ENCODE measurements around the gene ZNF692. TPM values are rescaled to one million over a fixed set of nuclear protein-coding genes. Genes with fewer than 3 reads are reported as not detected.

The ZNF692 gene
- total and polyA plus RNA-seq, 2 of the 13 experiments (the other 11 are each of a cell fraction or from before 2014, with no cell fraction given), result 27.3 to 45.8 TPM

DNA sequence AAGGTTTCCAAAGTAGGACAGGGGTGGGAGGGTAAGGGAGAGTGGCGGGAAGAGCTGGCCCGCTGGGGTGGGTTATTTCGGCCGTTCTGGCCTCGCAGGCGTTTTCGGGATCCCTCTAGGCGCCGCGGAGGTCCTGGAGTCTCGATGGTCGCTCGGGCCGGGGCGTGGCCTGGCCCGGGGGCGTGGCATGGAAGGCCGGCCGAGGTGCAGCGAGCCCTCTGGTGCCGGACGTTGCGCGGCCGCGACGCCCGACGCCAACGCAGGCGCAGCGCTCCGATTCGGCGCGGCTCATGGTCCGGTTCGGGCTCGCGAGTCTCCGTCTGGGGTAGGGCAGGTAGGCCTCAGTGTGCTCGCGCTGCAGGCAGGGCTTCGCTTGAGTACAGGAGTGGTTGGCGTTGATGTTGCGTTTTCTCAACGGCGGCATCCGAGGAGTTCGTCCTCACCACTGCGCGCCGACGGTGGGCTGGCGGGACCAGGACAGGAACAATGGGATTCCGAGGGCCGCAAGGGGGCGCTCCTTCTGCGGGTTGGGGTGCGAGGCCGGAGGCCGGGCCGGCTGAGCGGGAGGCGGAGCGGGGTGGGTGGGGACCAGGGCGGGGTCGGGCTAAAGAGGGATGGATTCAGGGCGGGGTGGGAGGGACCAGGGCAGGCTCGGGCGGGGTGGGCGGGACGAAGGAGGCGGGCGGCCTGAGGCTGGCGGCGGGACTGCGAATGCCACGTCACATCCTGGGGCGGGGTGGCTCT lies 47.3 kb upstream of the ZNF692 start, which contains the start of gene PGBD2 (continued):
- peak; percentile 56 for TF ChIP-seq PAXIP1 (CRISPR knock-in tag; conservative IDR thresholded peaks at IDR 0.05)
- peak; percentile 75; the same call in 1 of the 2 replicates for TF ChIP-seq ZSCAN21 (CRISPR knock-in tag; IDR thresholded peaks at IDR 0.05; ENCODE audit: borderline replicate concordance)
- no peak for TF ChIP-seq ZBTB8A (CRISPR knock-in tag; IDR thresholded peaks at IDR 0.05; ENCODE audit: borderline replicate concordance, low read depth)
- TF ChIP-seq NFATC3 (CRISPR knock-in tag; IDR thresholded peaks at IDR 0.05), result 0 out of 2 replicates have a peak, but pooled peaks have one; percentile 22
- no peak for TF ChIP-seq PCBP2 (optimal IDR thresholded peaks at IDR 0.05; ENCODE audit: low read depth, low read length, poor library complexity, severe bottlenecking)
- TF ChIP-seq XBP1 (CRISPR knock-in tag; IDR thresholded peaks at IDR 0.05), result no peak
- TF ChIP-seq ARNTL (CRISPR knock-in tag; IDR thresholded peaks at IDR 0.05), result peak; percentile 73; the same call in 1 of the 2 replicates
- TF ChIP-seq ELF4 (CRISPR knock-in tag; IDR thresholded peaks at IDR 0.05; ENCODE audit: borderline replicate concordance), result peak; percentile 48; the same call in 1 of the 2 replicates
- TF ChIP-seq ZNF446 (CRISPR knock-in tag; IDR thresholded peaks at IDR 0.05), result no peak
- no peak; the same call in 1 of the 2 replicates for TF ChIP-seq ADNP (CRISPR knock-in tag; IDR thresholded peaks at IDR 0.05)
- TF ChIP-seq ZNF761 (CRISPR knock-in tag; conservative IDR thresholded peaks at IDR 0.05), result peak; percentile 76; the same call in 1 of the 2 replicates
- peak; percentile 85; the same call in 1 of the 2 replicates for TF ChIP-seq ZSCAN5A (CRISPR knock-in tag; IDR thresholded peaks at IDR 0.05; ENCODE audit: borderline replicate concordance)
- TF ChIP-seq RCOR2 (CRISPR knock-in tag; IDR thresholded peaks at IDR 0.05), result 0 out of 2 replicates have a peak, but pooled peaks have one; percentile 31
- TF ChIP-seq, protein P1, sequence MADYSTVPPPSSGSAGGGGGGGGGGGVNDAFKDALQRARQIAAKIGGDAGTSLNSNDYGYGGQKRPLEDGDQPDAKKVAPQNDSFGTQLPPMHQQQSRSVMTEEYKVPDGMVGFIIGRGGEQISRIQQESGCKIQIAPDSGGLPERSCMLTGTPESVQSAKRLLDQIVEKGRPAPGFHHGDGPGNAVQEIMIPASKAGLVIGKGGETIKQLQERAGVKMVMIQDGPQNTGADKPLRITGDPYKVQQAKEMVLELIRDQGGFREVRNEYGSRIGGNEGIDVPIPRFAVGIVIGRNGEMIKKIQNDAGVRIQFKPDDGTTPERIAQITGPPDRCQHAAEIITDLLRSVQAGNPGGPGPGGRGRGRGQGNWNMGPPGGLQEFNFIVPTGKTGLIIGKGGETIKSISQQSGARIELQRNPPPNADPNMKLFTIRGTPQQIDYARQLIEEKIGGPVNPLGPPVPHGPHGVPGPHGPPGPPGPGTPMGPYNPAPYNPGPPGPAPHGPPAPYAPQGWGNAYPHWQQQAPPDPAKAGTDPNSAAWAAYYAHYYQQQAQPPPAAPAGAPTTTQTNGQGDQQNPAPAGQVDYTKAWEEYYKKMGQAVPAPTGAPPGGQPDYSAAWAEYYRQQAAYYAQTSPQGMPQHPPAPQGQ (CRISPR knock-in tag; IDR thresholded peaks at IDR 0.05; ENCODE audit: borderline replicate concordance), result peak; percentile 98
- TF ChIP-seq ZNF510 (CRISPR knock-in tag; IDR thresholded peaks at IDR 0.05; ENCODE audit: low read depth), result no peak
- TF ChIP-seq ZNF703 (CRISPR knock-in tag; IDR thresholded peaks at IDR 0.05; ENCODE audit: borderline replicate concordance), result no peak; the same call in 1 of the 2 replicates
- TF ChIP-seq ZNF563 (CRISPR knock-in tag; IDR thresholded peaks at IDR 0.05), result peak; percentile 87; the same call in 1 of the 2 replicates
- TF ChIP-seq, protein P2, sequence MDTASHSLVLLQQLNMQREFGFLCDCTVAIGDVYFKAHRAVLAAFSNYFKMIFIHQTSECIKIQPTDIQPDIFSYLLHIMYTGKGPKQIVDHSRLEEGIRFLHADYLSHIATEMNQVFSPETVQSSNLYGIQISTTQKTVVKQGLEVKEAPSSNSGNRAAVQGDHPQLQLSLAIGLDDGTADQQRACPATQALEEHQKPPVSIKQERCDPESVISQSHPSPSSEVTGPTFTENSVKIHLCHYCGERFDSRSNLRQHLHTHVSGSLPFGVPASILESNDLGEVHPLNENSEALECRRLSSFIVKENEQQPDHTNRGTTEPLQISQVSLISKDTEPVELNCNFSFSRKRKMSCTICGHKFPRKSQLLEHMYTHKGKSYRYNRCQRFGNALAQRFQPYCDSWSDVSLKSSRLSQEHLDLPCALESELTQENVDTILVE (CRISPR knock-in tag; IDR thresholded peaks at IDR 0.05), result no peak
- no peak for TF ChIP-seq ATF1 (CRISPR knock-in tag; IDR thresholded peaks at IDR 0.05)

Data from HepG2 (cell line).